Large intestine (tissue), 3 donors: ENCODE results near the gene CHAMP1. TPM values are rescaled to one million over a fixed set of nuclear protein-coding genes. Genes with fewer than 3 reads are reported as not detected.

Source experiments
- DNase-seq, 2 donors: peaks; one replicate each; pipeline versions ENCODE4 v3.0.0 to v3.0.0-alpha.2; 2013
- H3K27ac ChIP-seq: one replicate; pipeline ENCODE4 v1.5.1; 2013; ENCODE audit warnings: low read length
- H3K27me3 ChIP-seq: 2 replicates; pipeline ENCODE4 v1.6.1; 2013; ENCODE audit warnings: low read length; ENCODE audit not compliant: control insufficient read depth, insufficient read depth
- H3K36me3 ChIP-seq: 2 replicates; pipeline ENCODE4 v1.6.1; 2013; ENCODE audit warnings: low read length; ENCODE audit not compliant: control insufficient read depth, insufficient read depth
- H3K4me1 ChIP-seq: one replicate; pipeline ENCODE4 v1.6.1; 2013; ENCODE audit warnings: low read length; ENCODE audit not compliant: control insufficient read depth, insufficient read depth
- H3K4me3 ChIP-seq: one replicate; pipeline ENCODE4 v1.5.1; 2013; ENCODE audit warnings: low read length
- H3K9me3 ChIP-seq: one replicate; pipeline ENCODE4 v1.6.1; 2013; ENCODE audit warnings: mild to moderate bottlenecking, low read depth, low read length, moderate library complexity; ENCODE audit not compliant: control insufficient read depth
- whole genome bisulfite sequencing: methylation state at CpG from one replicate; pipeline ENCODE4 v1.1.5; 2013; ENCODE audit warnings: low lambda C conversion rate; ENCODE audit not compliant: insufficient coverage; 5-methylcytosine and 5-hydroxymethylcytosine counted together
- polyA plus RNA-seq: library from polyadenylated mRNA; unstranded; fragments of 120-200 nt; gene quantifications from one replicate; pipeline ENCODE4 v1.2.1, GENCODE V29; 2013

Gene CHAMP1
- polyA plus RNA-seq, 1 donor = 23.0 TPM

- no peaks in the 10 kb centered on the region for H3K27me3 ChIP-seq
- no peak for DNase-seq
- H3K4me3 ChIP-seq = no peak overlapping the region
- H3K9me3 ChIP-seq = no peaks in the 10 kb centered on the region
- WGBS = no CpG with 5 or more reads among the region's 5 CpGs
- no peaks in the 10 kb centered on the region for H3K4me1 ChIP-seq
- H3K27ac ChIP-seq = no peak overlapping the region
- peaks cover 63% of the 10 kb centered on the region for H3K36me3 ChIP-seq
Observed at GRCh38 chr13:114296902-114297301, 17.4 kb upstream of the CHAMP1 start.

- Histone ChIP-seq H3K36me3 (peaks cover 65% of the 10 kb centered on the region), H3K4me3 (no peak overlapping the region), H3K4me1 (no peaks in the 10 kb centered on the region), H3K9me3 (no peaks in the 10 kb centered on the region), H3K27ac (no peak overlapping the region), H3K27me3 (no peaks in the 10 kb centered on the region)
- no peak for DNase-seq
- WGBS = 100% methylated on average over 1 of the region's 12 CpGs
Observed at GRCh38 chr13:114298866-114299265, 15.4 kb upstream of the CHAMP1 start.

GRCh38 chr13:114299604-114300305, 14.5 kb upstream of the CHAMP1 start:
- DNase-seq = no peak
- Histone ChIP-seq H3K27me3 (no peaks in the 10 kb centered on the region), H3K27ac (no peak overlapping the region), H3K4me3 (no peak overlapping the region), H3K4me1 (no peaks in the 10 kb centered on the region), H3K36me3 (peaks cover 67% of the 10 kb centered on the region), H3K9me3 (no peaks in the 10 kb centered on the region)
- WGBS = no CpG with 5 or more reads among the region's 12 CpGs

- peaks cover 59% of the 10 kb centered on the region for H3K36me3 ChIP-seq
- no peak overlapping the region for H3K27ac ChIP-seq
- WGBS = 33% methylated on average over 1 of the region's 11 CpGs
Observed at GRCh38 chr13:114303700-114304327, 10.5 kb upstream of the CHAMP1 start.

GRCh38 chr13:114304346-114305034, 9.8 kb upstream of the CHAMP1 start:
- H3K4me3 ChIP-seq = no peak overlapping the region
- H3K9me3 ChIP-seq = no peaks in the 10 kb centered on the region
- no peak for DNase-seq
- H3K4me1 ChIP-seq = no peaks in the 10 kb centered on the region
- peaks cover 52% of the 10 kb centered on the region for H3K36me3 ChIP-seq
- H3K27ac ChIP-seq = no peak overlapping the region
- no peaks in the 10 kb centered on the region for H3K27me3 ChIP-seq
- WGBS = 40% methylated on average over 1 of the region's 13 CpGs

More at GRCh38 chr13:114303700-114304327, 10.5 kb upstream of the CHAMP1 start:
- H3K9me3 ChIP-seq = no peaks in the 10 kb centered on the region
- H3K27me3 ChIP-seq = no peaks in the 10 kb centered on the region
- DNase-seq = no peak
- no peaks in the 10 kb centered on the region for H3K4me1 ChIP-seq
- H3K4me3 ChIP-seq = no peak overlapping the region

- peaks cover 5% of the 10 kb centered on the region for H3K4me1 ChIP-seq
- no CpG with 5 or more reads among the region's 2 CpGs for WGBS
- H3K36me3 ChIP-seq = peaks cover 20% of the 10 kb centered on the region
- H3K9me3 ChIP-seq = no peaks in the 10 kb centered on the region
- H3K4me3 ChIP-seq = no peak overlapping the region
- H3K27me3 ChIP-seq = no peaks in the 10 kb centered on the region
- H3K27ac ChIP-seq = no peak overlapping the region
- no peak for DNase-seq
Observed at GRCh38 chr13:114309086-114309485, 5.2 kb upstream of the CHAMP1 start.

- Histone ChIP-seq H3K4me1 (peaks cover 5% of the 10 kb centered on the region), H3K27me3 (no peaks in the 10 kb centered on the region), H3K27ac (no peak overlapping the region), H3K4me3 (no peak overlapping the region), H3K36me3 (peaks cover 15% of the 10 kb centered on the region), H3K9me3 (no peaks in the 10 kb centered on the region)
- WGBS = no CpG with 5 or more reads among the region's 6 CpGs
- no peak for DNase-seq
Observed at GRCh38 chr13:114309806-114310410, 4.4 kb upstream of the CHAMP1 start.

GRCh38 chr13:114310956-114311355, 3.3 kb upstream of the CHAMP1 start:
- no peaks in the 10 kb centered on the region for H3K9me3 ChIP-seq
- no peak overlapping the region for H3K27ac ChIP-seq
- no CpG with 5 or more reads among the region's 5 CpGs for WGBS

GRCh38 chr13:114311387-114311786, 2.9 kb upstream of the CHAMP1 start:
- DNase-seq = no peak
- Histone ChIP-seq H3K4me3 (no peak overlapping the region), H3K9me3 (no peaks in the 10 kb centered on the region), H3K4me1 (peaks cover 14% of the 10 kb centered on the region), H3K36me3 (peaks cover 9% of the 10 kb centered on the region), H3K27ac (no peak overlapping the region), H3K27me3 (no peaks in the 10 kb centered on the region)

More at GRCh38 chr13:114310956-114311355, 3.3 kb upstream of the CHAMP1 start:
- H3K27me3 ChIP-seq = no peaks in the 10 kb centered on the region
- no peak overlapping the region for H3K4me3 ChIP-seq
- H3K36me3 ChIP-seq = peaks cover 13% of the 10 kb centered on the region
- peaks cover 14% of the 10 kb centered on the region for H3K4me1 ChIP-seq
- DNase-seq = no peak

- H3K27me3 ChIP-seq = no peaks in the 10 kb centered on the region
- no peaks in the 10 kb centered on the region for H3K9me3 ChIP-seq
- WGBS = no CpG with 5 or more reads among the region's 2 CpGs
- H3K4me1 ChIP-seq = peaks cover 14% of the 10 kb centered on the region
- H3K4me3 ChIP-seq = no peak overlapping the region
- H3K36me3 ChIP-seq = peaks cover 4% of the 10 kb centered on the region
- H3K27ac ChIP-seq = no peak overlapping the region
- DNase-seq = no peak
Observed at GRCh38 chr13:114311908-114312307, 2.4 kb upstream of the CHAMP1 start.
